ENCODE results near the gene RFWD3.
A peak's percentile ranks its signal among the peaks of the same experiment; 100 is the strongest.

Gene RFWD3

DNA sequence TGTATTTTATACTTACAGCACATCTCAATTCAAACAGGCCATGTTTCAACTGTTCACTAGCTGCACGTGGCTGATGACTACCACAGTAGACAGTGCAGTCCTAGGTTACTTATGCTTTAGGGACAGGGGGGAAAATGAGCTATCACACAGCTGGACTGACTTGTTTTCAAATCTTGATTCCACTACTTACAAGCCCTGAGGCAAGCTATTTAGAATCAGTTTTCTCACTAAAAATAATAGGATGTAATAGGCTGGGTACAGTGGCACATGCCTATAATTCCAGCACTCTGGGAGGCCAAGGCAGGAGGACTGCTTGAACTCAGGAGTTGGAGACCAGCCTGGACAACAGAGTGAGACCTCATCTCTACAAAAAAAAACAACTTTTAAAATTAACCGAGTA lies 70.1 kb downstream of the RFWD3 start:
- H2BK5ac ChIP-seq (ENCODE audit: low read depth, low read length, poor library complexity), result no peak overlapping the region
- no peak overlapping the region for H3K18ac ChIP-seq (ENCODE audit: low read length)
- H2BK12ac ChIP-seq (ENCODE audit: low read length), result no peak overlapping the region
- H3K4ac ChIP-seq (ENCODE audit: low read depth, low read length), result no peak overlapping the region
- no peak overlapping the region for H3K4me2 ChIP-seq (ENCODE audit: low read length)
- H3K27ac ChIP-seq (ENCODE audit: low read depth, low read length), result no peak overlapping the region
- no peak overlapping the region for H3K4me3 ChIP-seq (ENCODE audit: low read depth, low read length)
- no peak overlapping the region for H3K14ac ChIP-seq (ENCODE audit: low read length)
- no CpG with 5 or more reads among the region's 2 CpGs for WGBS (ENCODE audit: extremely low coverage, insufficient coverage, insufficient read length)
- DNase-seq, result peak; percentile 66 to 92
- peaks cover 2% of the 10 kb centered on the region for H3K79me2 ChIP-seq (ENCODE audit: control insufficient read depth, insufficient read depth, low read length, poor library complexity)
- no peak overlapping the region for H3K23ac ChIP-seq (ENCODE audit: low read length)
- no peak overlapping the region for H4K8ac ChIP-seq (ENCODE audit: low read depth, low read length)
- H3K36me3 ChIP-seq (ENCODE audit: control insufficient read depth in 1 of 2, insufficient read depth in 2 of 2, low read length in 2 of 2), result peaks cover 0 to 1% of the 10 kb centered on the region in 2 experiments
- no peak overlapping the region for H2BK120ac ChIP-seq (ENCODE audit: insufficient read depth, low read length, poor library complexity)
- peaks cover 0 to 3% of the 10 kb centered on the region in 2 experiments for H3K4me1 ChIP-seq (ENCODE audit: control insufficient read depth in 1 of 2, insufficient read depth in 2 of 2, low read length in 2 of 2)
- H2AK5ac ChIP-seq (ENCODE audit: low read length), result no peak overlapping the region
- H3K27me3 ChIP-seq (ENCODE audit: insufficient read depth, low read length), result no peaks in the 10 kb centered on the region
- no peak overlapping the region for H4K12ac ChIP-seq (ENCODE audit: low read depth, low read length)
- H3K9ac ChIP-seq (ENCODE audit: low read length), result no peak overlapping the region
- no peak overlapping the region for H2AFZ ChIP-seq (ENCODE audit: insufficient read depth, low read length, poor library complexity)
- H4K91ac ChIP-seq (ENCODE audit: low read depth, low read length), result no peak overlapping the region
- no peaks in the 10 kb centered on the region for H3K9me3 ChIP-seq (ENCODE audit: insufficient read depth, low read depth, low read length)
- H3K79me1 ChIP-seq (ENCODE audit: low read length), result no peaks in the 10 kb centered on the region

DNA sequence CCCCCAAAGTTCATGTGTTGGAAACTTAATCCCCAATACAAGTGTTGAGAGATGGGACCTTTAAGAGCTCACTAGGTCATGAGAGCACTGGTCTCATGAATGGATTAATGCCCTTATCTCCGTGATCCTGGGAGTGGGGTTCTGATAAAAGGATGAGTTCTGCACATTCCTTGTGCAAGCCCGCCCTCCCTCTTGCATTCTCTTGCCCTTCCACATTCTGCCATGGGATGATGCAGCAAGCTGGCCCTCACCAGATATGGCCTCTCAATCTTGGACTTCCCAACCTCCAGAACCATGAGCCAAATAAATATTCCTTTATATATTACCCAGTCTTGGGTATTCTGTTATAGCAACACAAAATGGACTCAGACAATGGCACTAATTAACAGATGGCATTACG lies 73.8 kb downstream of the RFWD3 start:
- DNase-seq, result no peak
- H2BK5ac ChIP-seq (ENCODE audit: low read depth, low read length, poor library complexity), result no peak overlapping the region
- no peaks in the 10 kb centered on the region for H3K79me2 ChIP-seq (ENCODE audit: control insufficient read depth, insufficient read depth, low read length, poor library complexity)
- no peak overlapping the region for H3K4me3 ChIP-seq (ENCODE audit: low read depth, low read length)
- H2AFZ ChIP-seq (ENCODE audit: insufficient read depth, low read length, poor library complexity), result no peak overlapping the region
- no peak overlapping the region for H2BK12ac ChIP-seq (ENCODE audit: low read length)
- H3K9me3 ChIP-seq (ENCODE audit: insufficient read depth, low read depth, low read length), result no peaks in the 10 kb centered on the region
- no peak overlapping the region for H3K14ac ChIP-seq (ENCODE audit: low read length)
- H3K79me1 ChIP-seq (ENCODE audit: low read length), result no peaks in the 10 kb centered on the region
- H3K4me1 ChIP-seq (ENCODE audit: control insufficient read depth in 1 of 2, insufficient read depth in 2 of 2, low read length in 2 of 2), result peaks cover 0 to 3% of the 10 kb centered on the region in 2 experiments
- no peak overlapping the region for H3K23ac ChIP-seq (ENCODE audit: low read length)
- H4K8ac ChIP-seq (ENCODE audit: low read depth, low read length), result no peak overlapping the region
- no peaks in the 10 kb centered on the region for H3K27me3 ChIP-seq (ENCODE audit: insufficient read depth, low read length)
- H3K18ac ChIP-seq (ENCODE audit: low read length), result no peak overlapping the region
- no peak overlapping the region for H3K9ac ChIP-seq (ENCODE audit: low read length)
- H2BK120ac ChIP-seq (ENCODE audit: insufficient read depth, low read length, poor library complexity), result no peak overlapping the region
- no peak overlapping the region for H4K12ac ChIP-seq (ENCODE audit: low read depth, low read length)
- WGBS (ENCODE audit: extremely low coverage, insufficient coverage, insufficient read length), result no CpG with 5 or more reads among the region's 3 CpGs
- no peak overlapping the region for H3K4me2 ChIP-seq (ENCODE audit: low read length)
- no peak overlapping the region for H2AK5ac ChIP-seq (ENCODE audit: low read length)
- no peak overlapping the region for H3K4ac ChIP-seq (ENCODE audit: low read depth, low read length)
- H3K27ac ChIP-seq (ENCODE audit: low read depth, low read length), result no peak overlapping the region
- H4K91ac ChIP-seq (ENCODE audit: low read depth, low read length), result no peak overlapping the region
- peaks cover 0 to 1% of the 10 kb centered on the region in 2 experiments for H3K36me3 ChIP-seq (ENCODE audit: control insufficient read depth in 1 of 2, insufficient read depth in 2 of 2, low read length in 2 of 2)

DNA sequence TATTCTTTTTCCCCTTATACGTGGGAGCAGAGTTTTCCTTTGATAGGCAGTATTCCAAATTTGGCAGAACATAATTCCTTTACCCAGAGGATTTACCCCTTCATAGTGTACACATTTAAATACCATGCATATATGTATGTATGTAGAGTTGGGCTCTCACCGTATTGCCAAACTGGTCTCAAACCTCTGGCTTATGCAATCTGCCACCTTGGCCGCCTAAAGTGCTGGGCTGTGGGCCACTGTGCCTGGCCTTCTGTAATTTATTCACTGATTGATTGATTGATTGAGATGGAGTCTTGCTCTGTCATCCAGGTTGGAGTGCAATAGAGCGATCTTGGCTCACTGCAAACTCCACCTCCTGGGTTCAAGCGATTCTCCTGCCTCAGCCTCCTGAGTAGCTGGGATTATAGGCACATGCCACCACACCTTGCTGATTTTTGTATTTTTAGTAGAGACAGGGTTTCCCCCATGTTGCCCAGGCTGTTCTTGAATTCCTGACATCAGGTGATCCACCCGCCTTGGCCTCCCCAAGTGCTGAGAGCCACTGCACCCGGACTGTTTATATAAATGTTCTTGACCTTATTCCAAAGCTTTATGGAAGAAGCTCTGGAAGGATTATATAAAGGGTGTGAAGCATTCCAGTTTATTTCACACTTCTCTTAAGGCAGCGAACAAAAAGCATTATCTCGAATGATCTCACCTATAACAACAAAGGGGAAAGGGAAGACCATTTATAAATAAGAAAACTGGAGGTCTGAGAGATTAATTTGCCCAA lies 74.6 kb downstream of the RFWD3 start:
- Histone ChIP-seq H3K36me3 (ENCODE audit: control insufficient read depth in 1 of 2, insufficient read depth in 2 of 2, low read length in 2 of 2) (no peaks in the 10 kb centered on the region), H2BK5ac (ENCODE audit: low read depth, low read length, poor library complexity) (no peak overlapping the region), H3K9me3 (ENCODE audit: insufficient read depth, low read depth, low read length) (no peaks in the 10 kb centered on the region), H4K12ac (ENCODE audit: low read depth, low read length) (no peak overlapping the region), H2BK120ac (ENCODE audit: insufficient read depth, low read length, poor library complexity) (no peak overlapping the region), H3K79me2 (ENCODE audit: control insufficient read depth, insufficient read depth, low read length, poor library complexity) (no peaks in the 10 kb centered on the region), H3K4ac (ENCODE audit: low read depth, low read length) (peak overlapping the region; percentile 10), H4K91ac (ENCODE audit: low read depth, low read length) (no peak overlapping the region), H3K4me2 (ENCODE audit: low read length) (no peak overlapping the region), H3K9ac (ENCODE audit: low read length) (no peak overlapping the region), H3K4me1 (ENCODE audit: control insufficient read depth in 1 of 2, insufficient read depth in 2 of 2, low read length in 2 of 2) (peaks cover 0 to 3% of the 10 kb centered on the region in 2 experiments), H3K14ac (ENCODE audit: low read length) (no peak overlapping the region), H2BK12ac (ENCODE audit: low read length) (no peak overlapping the region), H3K4me3 (ENCODE audit: low read depth, low read length) (no peak overlapping the region), H2AK5ac (ENCODE audit: low read length) (no peak overlapping the region), H3K18ac (ENCODE audit: low read length) (no peak overlapping the region), H2AFZ (ENCODE audit: insufficient read depth, low read length, poor library complexity) (no peak overlapping the region), H3K27ac (ENCODE audit: low read depth, low read length) (no peak overlapping the region), H4K8ac (ENCODE audit: low read depth, low read length) (no peak overlapping the region), H3K79me1 (ENCODE audit: low read length) (no peaks in the 10 kb centered on the region), H3K27me3 (ENCODE audit: insufficient read depth, low read length) (no peaks in the 10 kb centered on the region), H3K23ac (ENCODE audit: low read length) (no peak overlapping the region)
- no peak for DNase-seq
- no CpG with 5 or more reads among the region's 9 CpGs for WGBS (ENCODE audit: extremely low coverage, insufficient coverage, insufficient read length)

DNA sequence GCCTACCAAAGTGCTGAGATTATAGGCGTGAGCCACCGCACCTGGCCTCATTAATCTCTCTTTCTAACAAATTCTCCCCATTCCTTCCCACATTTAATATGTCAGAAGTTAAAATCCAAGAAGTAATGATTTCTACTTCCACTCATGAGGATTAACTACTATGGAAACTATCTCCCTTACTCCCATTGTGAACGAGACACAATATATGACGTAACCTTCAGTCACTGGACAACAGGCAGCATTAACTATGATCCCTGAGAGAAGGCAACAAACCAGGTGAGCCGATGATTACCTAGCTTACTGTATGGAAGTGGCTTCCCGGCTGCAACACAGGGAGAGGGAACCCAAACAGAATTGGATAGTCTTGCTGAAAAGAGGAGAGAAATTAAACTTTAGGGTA lies 79.7 kb downstream of the RFWD3 start:
- Histone ChIP-seq H4K8ac (ENCODE audit: low read depth, low read length) (no peak overlapping the region), H3K4ac (ENCODE audit: low read depth, low read length) (no peak overlapping the region), H3K14ac (ENCODE audit: low read length) (no peak overlapping the region), H3K79me2 (ENCODE audit: control insufficient read depth, insufficient read depth, low read length, poor library complexity) (no peaks in the 10 kb centered on the region), H2BK5ac (ENCODE audit: low read depth, low read length, poor library complexity) (no peak overlapping the region), H4K12ac (ENCODE audit: low read depth, low read length) (no peak overlapping the region), H3K27ac (ENCODE audit: low read depth, low read length) (no peak overlapping the region), H3K4me1 (ENCODE audit: control insufficient read depth in 1 of 2, insufficient read depth in 2 of 2, low read length in 2 of 2) (no peaks in the 10 kb centered on the region), H2AFZ (ENCODE audit: insufficient read depth, low read length, poor library complexity) (no peak overlapping the region), H3K9ac (ENCODE audit: low read length) (no peak overlapping the region), H3K36me3 (ENCODE audit: control insufficient read depth in 1 of 2, insufficient read depth in 2 of 2, low read length in 2 of 2) (no peaks in the 10 kb centered on the region), H3K23ac (ENCODE audit: low read length) (no peak overlapping the region), H3K18ac (ENCODE audit: low read length) (peak overlapping the region; percentile 59), H3K4me3 (ENCODE audit: low read depth, low read length) (no peak overlapping the region), H2AK5ac (ENCODE audit: low read length) (no peak overlapping the region), H2BK12ac (ENCODE audit: low read length) (no peak overlapping the region), H3K4me2 (ENCODE audit: low read length) (no peak overlapping the region), H4K91ac (ENCODE audit: low read depth, low read length) (no peak overlapping the region), H2BK120ac (ENCODE audit: insufficient read depth, low read length, poor library complexity) (no peak overlapping the region), H3K27me3 (ENCODE audit: insufficient read depth, low read length) (no peaks in the 10 kb centered on the region), H3K9me3 (ENCODE audit: insufficient read depth, low read depth, low read length) (no peaks in the 10 kb centered on the region), H3K79me1 (ENCODE audit: low read length) (no peaks in the 10 kb centered on the region)
- no peak for DNase-seq
- no CpG with 5 or more reads among the region's 6 CpGs for WGBS (ENCODE audit: extremely low coverage, insufficient coverage, insufficient read length)

All from trophoblast cell (in vitro differentiated cells and primary cell).